Fibroblast of skin of left quadriceps (primary cell): ENCODE measurements around the gene CDK16.
"Not testable (repeated sequence)": the region's sequence is repeated elsewhere in the genome, so short reads cannot be mapped to it uniquely, and the experiment has no call there.

Experiments used
- DNase-seq, 2 experiments: peaks; one replicate each; pipeline ENCODE4 v3.0.0-alpha.2; 2013; ENCODE audit warnings: low read depth in 2 of 2

CDK16 gene

DNA sequence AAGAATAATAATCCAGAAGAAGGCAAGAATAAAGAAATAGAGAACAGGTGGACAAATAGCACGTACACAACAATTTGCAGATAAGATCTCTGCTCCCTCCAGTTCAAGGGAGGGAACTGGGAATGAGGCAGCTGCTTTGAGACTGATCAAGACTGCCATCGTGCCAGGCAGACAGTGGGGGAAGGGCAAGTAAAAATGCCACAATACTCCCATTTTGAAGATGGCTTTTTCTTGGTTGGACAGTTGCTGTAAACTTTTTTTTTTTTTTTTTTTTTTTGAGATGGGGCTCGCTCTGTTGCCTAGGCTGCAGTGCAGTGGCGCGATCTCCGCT is 31.5 kb downstream of the CDK16 start:
- no peak for DNase-seq

DNA sequence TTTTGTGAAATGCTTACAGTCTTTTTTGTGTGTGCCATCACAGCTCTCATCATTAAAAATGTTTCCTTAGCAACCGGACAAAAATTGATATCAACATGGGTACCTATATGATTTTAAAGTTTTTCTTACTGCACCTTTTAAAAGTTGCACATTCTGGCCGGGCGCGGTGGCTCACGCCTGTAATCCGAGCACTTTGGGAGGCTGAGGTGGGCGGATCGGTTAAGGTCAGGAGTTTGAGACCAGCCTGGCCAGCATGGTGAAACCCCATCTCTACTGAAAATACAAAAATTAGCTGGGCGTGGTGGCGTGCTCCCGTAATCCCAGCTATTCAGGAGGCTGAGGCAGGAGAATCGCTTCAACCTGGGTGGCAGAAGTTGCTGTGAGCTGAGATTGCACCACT is 39.1 kb downstream of the CDK16 start:
- not testable (repeated sequence) for DNase-seq

DNA sequence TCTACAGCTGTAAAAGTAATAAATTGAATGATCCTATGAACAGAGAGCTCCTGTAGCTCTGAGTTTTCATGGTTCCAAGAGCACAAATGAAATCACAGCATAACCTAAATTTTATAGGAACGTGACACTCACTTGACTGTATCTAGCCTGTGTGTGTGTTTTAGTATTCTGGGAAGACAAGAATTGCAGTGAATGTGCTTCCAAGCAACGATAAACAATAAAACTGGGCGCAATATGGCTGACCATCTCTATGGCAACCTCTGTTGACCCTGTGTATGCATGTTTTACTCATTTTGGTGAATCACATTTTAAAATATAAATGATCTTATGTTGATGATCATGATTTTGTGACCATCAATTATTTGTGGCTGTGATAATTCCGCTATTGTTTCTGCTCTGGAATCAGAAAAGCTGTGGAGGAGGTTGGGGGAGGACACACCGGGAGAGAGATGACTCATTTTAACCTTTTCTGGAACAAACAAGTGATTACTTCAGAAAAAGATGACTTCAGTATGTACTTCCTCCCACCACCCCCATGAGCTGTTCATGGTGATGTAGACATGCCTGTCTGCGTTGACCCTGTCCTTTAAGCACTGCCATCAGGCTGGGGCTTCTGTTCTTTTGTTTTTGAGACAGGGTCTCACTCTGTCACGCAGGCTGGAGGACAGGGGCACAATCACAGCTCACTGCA is 46.1 kb downstream of the CDK16 start:
- DNase-seq, result no peak

DNA sequence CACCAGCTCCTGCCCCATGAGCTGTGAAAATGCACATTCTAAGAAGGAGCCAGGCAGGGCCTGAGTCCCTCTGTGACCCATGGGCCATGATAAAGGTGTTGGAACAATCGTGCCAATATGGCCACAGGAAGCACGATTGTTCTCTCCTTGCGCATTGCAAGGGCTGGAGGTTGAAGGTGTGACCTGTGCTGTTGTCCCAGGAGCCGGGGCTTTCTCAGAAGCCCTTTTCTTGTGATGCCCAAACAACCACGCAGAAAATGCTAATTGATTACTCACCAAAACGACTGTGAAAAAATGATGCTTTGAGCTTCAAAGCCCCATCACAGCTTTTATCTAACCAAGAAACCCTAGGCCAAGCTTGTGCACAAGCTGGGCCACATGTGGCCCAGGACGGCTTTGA is 48.2 kb downstream of the CDK16 start:
- no peak for DNase-seq

DNA sequence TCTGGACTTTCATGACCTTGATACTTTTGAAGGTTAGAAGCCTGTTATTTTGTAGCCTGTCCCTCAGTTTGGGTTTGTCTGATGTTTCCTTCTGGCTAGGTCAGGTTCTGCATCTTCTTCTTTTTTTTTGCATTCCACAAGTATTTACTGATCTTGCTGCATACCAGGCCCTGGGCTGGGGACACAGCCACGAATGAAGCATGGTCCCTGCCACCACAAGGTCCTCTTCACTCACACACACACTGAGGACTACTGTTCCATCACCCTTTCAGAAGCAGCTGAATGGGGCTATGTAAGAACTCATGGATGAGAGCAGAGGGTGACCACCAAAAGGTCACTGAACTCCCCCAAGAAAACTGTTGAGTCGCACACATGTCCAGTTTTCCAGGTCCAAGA is 53.5 kb downstream of the CDK16 start:
- no peak for DNase-seq

DNA sequence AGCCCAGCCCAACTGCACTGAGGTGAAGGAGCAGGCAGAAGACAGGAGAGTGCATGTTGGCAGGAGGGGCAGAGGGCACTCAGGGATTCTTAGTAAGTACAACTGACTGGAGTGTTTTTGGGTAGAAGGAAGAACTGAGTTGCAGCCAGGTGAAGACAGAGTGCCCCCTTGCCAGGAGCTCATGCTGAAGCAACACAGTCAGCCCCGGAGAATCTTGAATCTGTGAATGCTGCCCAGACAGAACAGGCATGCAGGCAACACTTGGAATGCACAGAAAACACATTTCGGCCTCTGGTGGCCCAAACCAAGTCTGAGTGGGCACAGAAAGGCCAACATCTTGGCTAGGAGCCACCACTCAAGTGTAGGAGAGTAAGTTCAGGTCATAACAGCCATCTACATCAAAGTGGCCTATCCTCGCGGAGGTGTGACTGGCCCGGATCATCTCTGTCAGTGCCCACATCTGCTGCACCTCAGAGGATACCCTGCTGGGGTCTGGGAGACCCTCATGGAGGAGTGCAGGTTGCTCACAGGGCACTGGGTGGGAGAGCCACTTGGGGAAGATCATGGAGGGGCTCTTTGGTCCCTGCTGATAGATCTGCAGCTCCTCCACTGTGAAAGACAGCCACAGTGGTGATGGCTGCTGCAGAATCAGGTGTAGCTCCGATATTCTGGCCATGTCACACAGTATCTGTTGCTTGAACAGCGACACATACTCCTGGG is 54.7 kb downstream of the CDK16 start:
- DNase-seq, result no peak

DNA sequence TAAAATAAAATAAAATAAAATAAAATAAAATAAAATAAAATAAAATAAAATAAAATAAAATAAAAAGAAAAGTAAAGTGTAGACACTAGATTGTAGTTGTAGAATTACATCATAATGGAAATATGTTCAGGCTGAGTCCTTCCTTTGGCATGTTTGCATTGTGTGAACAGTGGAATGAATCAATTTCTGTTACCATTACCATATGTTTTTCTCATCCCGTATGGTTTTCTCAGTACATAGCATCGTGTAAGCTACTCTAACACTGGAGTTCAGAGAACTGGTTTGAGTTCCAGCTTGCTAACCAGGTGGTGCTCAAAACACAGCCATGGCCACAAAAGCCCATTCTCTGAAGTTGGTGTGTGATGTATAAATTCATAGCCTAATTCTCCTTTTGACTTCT is 60.2 kb downstream of the CDK16 start:
- DNase-seq, result peak; percentile 62 to 68
